GM12878 (cell line): Measurements from ENCODE around the gene DLG1. TPM values are rescaled to one million over a fixed set of nuclear protein-coding genes. Genes with fewer than 3 reads are reported as not detected.

Experiments
- ATAC-seq: fragments of 200-7000 bp; cut with Tn5 transposase; 3 replicates; pipeline ENCODE4 v1.9.1; 2020; ENCODE audit warnings: mild to moderate bottlenecking, moderate library complexity
- BruUV-seq: library from RNA; stranded (reverse); fragments of 400-500 nt; replicated peaks from 2 replicates; lab custom pipeline; 2021; lab: Mats Ljungman, UMichigan
- CTCF ChIA-PET: fragments of 300-600 bp; sonication (Branson Sonifier 250); formaldehyde crosslinking; extraction: SDS; loops from one replicate; lab custom pipeline; 2021; ENCODE audit warnings: inconsistent platforms; lab: Yijun Ruan, JAX
- POLR2A ChIA-PET: fragments of 350-600 bp; formaldehyde crosslinking; extraction: SDS; loops from one replicate; lab custom pipeline; 2021; ENCODE audit warnings: inconsistent platforms; lab: Charles Lee
- RAD21 ChIA-PET: fragments of 300-600 bp; sonication (Branson Sonifier 250); formaldehyde crosslinking; loops from one replicate; lab custom pipeline; 2023; ENCODE audit warnings: antibody characterized with exemption; ENCODE audit not compliant: unreplicated experiment; lab: Charles Lee
- SMC1A ChIA-PET: fragments of 300-600 bp; sonication (Branson Sonifier 250); formaldehyde crosslinking; loops from one replicate; lab custom pipeline; 2023; ENCODE audit not compliant: unreplicated experiment, uncharacterized antibody; lab: Charles Lee
- DNase-seq: peaks from one replicate; pipeline ENCODE4 v3.0.0-alpha.2; 2011; ENCODE audit warnings: low read depth, low spot score
- FAIRE-seq: peaks from 3 replicates; lab custom pipeline; 2011; peaks lifted over from hg19 to GRCh38; lab: Jason Lieb, UNC
- H2AFZ ChIP-seq: 2 replicates; pipeline ENCODE4 v1.6.0; 2011; ENCODE audit warnings: low read depth, low read length, control low read depth; ENCODE audit not compliant: control insufficient read depth
- H3K27ac ChIP-seq: 2 replicates; pipeline ENCODE4 v1.5.1; 2011; ENCODE audit warnings: control low read depth; ENCODE audit not compliant: control insufficient read depth, insufficient read depth
- H3K27me3 ChIP-seq, 2 experiments: replicated peaks in 1 of 2; 2 replicates each; pipeline versions ENCODE4 v1.6.0 to v1.6.1; 2011; ENCODE audit warnings: low read length in 1 of 2; ENCODE audit not compliant: control insufficient read depth in 2 of 2, insufficient read depth in 2 of 2
- H3K36me3 ChIP-seq, 2 experiments: 2 replicates each; pipeline ENCODE4 v1.5.1; 2011; ENCODE audit warnings: low read length in 1 of 2; ENCODE audit not compliant: control insufficient read depth in 2 of 2, insufficient read depth in 2 of 2
- H3K4me1 ChIP-seq: 2 replicates; pipeline ENCODE4 v1.6.1; 2011; ENCODE audit warnings: mild to moderate bottlenecking, low read length, moderate library complexity, mixed read lengths; ENCODE audit not compliant: control insufficient read depth, insufficient read depth
- H3K4me2 ChIP-seq: 2 replicates; pipeline ENCODE4 v1.6.0; 2011; ENCODE audit warnings: control low read depth; ENCODE audit not compliant: control insufficient read depth, insufficient read depth
- H3K4me3 ChIP-seq: fragments of 200-600 bp; sonication (generic); 2 replicates; pipeline ENCODE4 v1.5.1; 2016
- H3K79me2 ChIP-seq: 2 replicates; pipeline ENCODE4 v1.6.0; 2011; ENCODE audit warnings: low read length; ENCODE audit not compliant: control insufficient read depth, insufficient read depth
- H3K9ac ChIP-seq: 2 replicates; pipeline ENCODE4 v1.8.0; 2011; ENCODE audit warnings: low read length, control low read depth, mixed read lengths; ENCODE audit not compliant: control insufficient read depth, insufficient read depth
- H3K9me3 ChIP-seq: replicated peaks from 3 replicates; pipeline ENCODE4 v1.5.1; 2011; ENCODE audit warnings: mild to moderate bottlenecking, low read length; ENCODE audit not compliant: control insufficient read depth, insufficient read depth
- H4K20me1 ChIP-seq: 2 replicates; pipeline ENCODE4 v1.6.0; 2011; ENCODE audit not compliant: control insufficient read depth, insufficient read depth
- CHD1 ChIP-seq: IDR thresholded peaks from 2 replicates; pipeline ENCODE4 v1.6.1; 2012; ENCODE audit warnings: low read depth, low read length, improper control_type of control experiment
- EED ChIP-seq: sonication (generic); IDR thresholded peaks from 2 replicates; pipeline ENCODE4 v1.6.1; 2016; ENCODE audit warnings: antibody characterized with exemption, low read depth
- KLF5 ChIP-seq: fragments of 450-650 bp; IDR thresholded peaks from 2 replicates; pipeline ENCODE4 v1.6.1; 2014; ENCODE audit warnings: mild to moderate bottlenecking; ENCODE audit not compliant: partially characterized antibody
- MEF2A ChIP-seq: IDR thresholded peaks from 2 replicates; pipeline ENCODE4 v1.6.1; 2011; ENCODE audit warnings: low read depth, mild to moderate bottlenecking, low read length, moderate library complexity; ENCODE audit not compliant: insufficient read depth
- NFYB ChIP-seq: IDR thresholded peaks from 2 replicates; pipeline ENCODE4 v1.6.1; 2011; ENCODE audit warnings: low read depth, mild to moderate bottlenecking, low read length, improper control_type of control experiment, moderate library complexity; ENCODE audit not compliant: insufficient read depth
- NR2C1 ChIP-seq: fragments of 450-650 bp; IDR thresholded peaks from 2 replicates; pipeline ENCODE4 v1.6.1; 2017; ENCODE audit warnings: antibody characterized with exemption, mild to moderate bottlenecking, moderate library complexity
- SP1 ChIP-seq: IDR thresholded peaks from one replicate; pipeline ENCODE4 v1.6.1; 2011; ENCODE audit warnings: low read depth, low read length
- SRF ChIP-seq, 2 experiments: IDR thresholded peaks; 2 replicates each; pipeline ENCODE4 v1.6.1; 2011; ENCODE audit warnings: low read depth in 2 of 2, low read length in 2 of 2, mild to moderate bottlenecking in 1 of 2, moderate library complexity in 1 of 2
- TCF7 ChIP-seq: IDR thresholded peaks from 2 replicates; pipeline ENCODE4 v1.6.1; 2014; ENCODE audit warnings: antibody characterized with exemption, borderline replicate concordance
- WGBS: methylation state at CpG from one replicate; pipeline ENCODE4 v1.1.6; 2016; ENCODE audit warnings: low lambda C conversion rate; ENCODE audit not compliant: insufficient replicate concordance, insufficient coverage; ENCODE audit errors: missing lambda C conversion rate; 5-methylcytosine and 5-hydroxymethylcytosine counted together
- in situ Hi-C: fragments of 300-500 bp; cut with MboI; formaldehyde crosslinking; loops from 9 replicates; pipeline ENCODE4 v1.14.3; 2018; ENCODE audit warnings: mixed read lengths
- intact Hi-C: fragments of 100-400 bp; cut with micrococcal nuclease; formaldehyde crosslinking; loops from one replicate; pipeline ENCODE4 v1.14.2; 2022; ENCODE audit not compliant: unreplicated experiment
- polyA plus RNA-seq, 11 experiments: library from polyadenylated mRNA; depleted of rRNA in 4 of 11; unstranded in 6 of 11; stranded (reverse) in 5 of 11; fragments of >200 nt; fragmentation: Nextera tagmentation in 4 of 11; fragmentation: Illumina TruSeq in 1 of 11; extraction: Ambion mirVana in 4 of 11; extraction: Trizol in 1 of 11; gene quantifications; 1 replicate in 1 of 11; 2 replicates in 10 of 11; pipeline versions ENCODE4 v1.2.1 to v1.2.3, GENCODE V29; 2011 to 2016; ENCODE audit warnings: inconsistent platforms in 2 of 11, missing spikeins in 2 of 11, low read depth in 1 of 11
- total RNA-seq, 4 experiments: library from RNA; depleted of rRNA in 3 of 4; stranded (reverse); fragments of >200 nt in 3 of 4; fragmentation: Illumina TruSeq in 1 of 4; extraction: Trizol in 1 of 4; gene quantifications; 2 replicates each; pipeline versions ENCODE4 v1.2.1 to v1.2.3, GENCODE V29; 2013 to 2021
- TF ChIP-seq, protein P1 (sequence below): fragments of 450-650 bp; formaldehyde crosslinking; IDR thresholded peaks from 2 replicates; pipeline ENCODE4 v1.5.0; 2022; ENCODE audit warnings: mild to moderate bottlenecking, missing genetic modification characterization
- TF ChIP-seq, protein P2 (sequence below): fragments of 450-650 bp; IDR thresholded peaks from 2 replicates; pipeline ENCODE4 v1.6.1; 2017; ENCODE audit warnings: low read depth, mild to moderate bottlenecking, moderate library complexity
- TF ChIP-seq, protein P3 (sequence below): fragments of 450-650 bp; formaldehyde crosslinking; IDR thresholded peaks from 2 replicates; pipeline ENCODE4 v1.4.0; 2022; ENCODE audit warnings: mild to moderate bottlenecking, moderate library complexity

DLG1 gene
- total and polyA plus RNA-seq, 10 of the 15 experiments (the other 5 are each of a cell fraction or from before 2014, with no cell fraction given), result 9.2 to 63.1 (median 40.1) TPM

DNA sequence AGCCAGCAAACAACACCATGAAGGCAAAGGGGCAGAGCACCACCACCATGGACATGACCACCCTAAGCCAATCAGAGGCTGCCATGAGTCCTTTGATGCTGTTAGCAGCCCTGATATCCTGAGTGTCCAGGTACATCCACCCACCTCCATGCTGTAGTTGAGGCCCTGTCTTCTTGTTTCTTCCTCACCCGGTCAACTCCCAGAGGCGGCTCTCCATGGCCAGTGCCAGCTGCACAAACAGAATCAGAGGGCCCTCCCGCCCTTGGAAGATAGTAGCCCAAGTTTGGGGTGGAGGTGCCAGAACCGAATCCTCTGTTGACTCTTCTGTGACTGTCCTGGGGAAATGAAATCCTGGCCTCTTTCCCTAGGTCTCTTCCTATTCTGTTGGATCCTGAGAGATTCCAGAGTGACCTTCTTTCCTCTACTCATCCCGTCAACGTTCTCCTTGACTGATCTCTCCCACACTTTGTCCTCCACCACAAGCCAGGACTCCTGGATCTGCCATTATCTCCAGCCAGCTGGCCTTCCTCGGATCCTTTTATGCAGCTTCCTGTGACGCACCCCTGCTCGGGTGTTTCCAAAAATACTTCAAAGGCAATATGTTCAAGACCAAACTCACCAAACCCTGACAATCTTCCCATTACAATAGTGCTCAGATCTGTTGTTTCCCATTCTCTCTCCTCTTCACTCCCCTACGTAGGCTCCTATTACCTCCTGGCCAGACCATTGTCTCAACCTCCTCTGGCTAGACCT lies 45.4 kb upstream of the DLG1 start:
- CTCF ChIA-PET, result no interaction called here
- intact Hi-C loops, result no loop called here
- peak overlapping the region; percentile 33; the same call in 1 of the 2 replicates for H3K4me2 ChIP-seq
- DNase-seq (no peak), FAIRE-seq (no peak), ATAC-seq (no peak)
- H4K20me1 ChIP-seq, result no peaks in the 10 kb centered on the region
- no peak overlapping the region for H3K9ac ChIP-seq
- TF ChIP-seq NR2C1 (no peak), NFYB (no peak), SP1 (no peak), MEF2A (no peak), TCF7 (peak; percentile 33; the same call in 1 of the 2 replicates), KLF5 (no peak), SRF (IDR thresholded peaks at IDR 0.05; ENCODE audit: low read depth in 2 of 2, low read length in 2 of 2) (peak in 1 of 2 experiments; percentile 59; a peak in 1 of 4 replicates), EED (0 out of 2 replicates have a peak, but pooled peaks have one; percentile 27), CHD1 (no peak)
- TF ChIP-seq, protein P1, sequence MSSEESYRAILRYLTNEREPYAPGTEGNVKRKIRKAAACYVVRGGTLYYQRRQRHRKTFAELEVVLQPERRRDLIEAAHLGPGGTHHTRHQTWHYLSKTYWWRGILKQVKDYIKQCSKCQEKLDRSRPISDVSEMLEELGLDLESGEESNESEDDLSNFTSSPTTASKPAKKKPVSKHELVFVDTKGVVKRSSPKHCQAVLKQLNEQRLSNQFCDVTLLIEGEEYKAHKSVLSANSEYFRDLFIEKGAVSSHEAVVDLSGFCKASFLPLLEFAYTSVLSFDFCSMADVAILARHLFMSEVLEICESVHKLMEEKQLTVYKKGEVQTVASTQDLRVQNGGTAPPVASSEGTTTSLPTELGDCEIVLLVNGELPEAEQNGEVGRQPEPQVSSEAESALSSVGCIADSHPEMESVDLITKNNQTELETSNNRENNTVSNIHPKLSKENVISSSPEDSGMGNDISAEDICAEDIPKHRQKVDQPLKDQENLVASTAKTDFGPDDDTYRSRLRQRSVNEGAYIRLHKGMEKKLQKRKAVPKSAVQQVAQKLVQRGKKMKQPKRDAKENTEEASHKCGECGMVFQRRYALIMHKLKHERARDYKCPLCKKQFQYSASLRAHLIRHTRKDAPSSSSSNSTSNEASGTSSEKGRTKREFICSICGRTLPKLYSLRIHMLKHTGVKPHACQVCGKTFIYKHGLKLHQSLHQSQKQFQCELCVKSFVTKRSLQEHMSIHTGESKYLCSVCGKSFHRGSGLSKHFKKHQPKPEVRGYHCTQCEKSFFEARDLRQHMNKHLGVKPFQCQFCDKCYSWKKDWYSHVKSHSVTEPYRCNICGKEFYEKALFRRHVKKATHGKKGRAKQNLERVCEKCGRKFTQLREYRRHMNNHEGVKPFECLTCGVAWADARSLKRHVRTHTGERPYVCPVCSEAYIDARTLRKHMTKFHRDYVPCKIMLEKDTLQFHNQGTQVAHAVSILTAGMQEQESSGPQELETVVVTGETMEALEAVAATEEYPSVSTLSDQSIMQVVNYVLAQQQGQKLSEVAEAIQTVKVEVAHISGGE (CRISPR knock-in tag), result no peak
- TF ChIP-seq, protein P2, sequence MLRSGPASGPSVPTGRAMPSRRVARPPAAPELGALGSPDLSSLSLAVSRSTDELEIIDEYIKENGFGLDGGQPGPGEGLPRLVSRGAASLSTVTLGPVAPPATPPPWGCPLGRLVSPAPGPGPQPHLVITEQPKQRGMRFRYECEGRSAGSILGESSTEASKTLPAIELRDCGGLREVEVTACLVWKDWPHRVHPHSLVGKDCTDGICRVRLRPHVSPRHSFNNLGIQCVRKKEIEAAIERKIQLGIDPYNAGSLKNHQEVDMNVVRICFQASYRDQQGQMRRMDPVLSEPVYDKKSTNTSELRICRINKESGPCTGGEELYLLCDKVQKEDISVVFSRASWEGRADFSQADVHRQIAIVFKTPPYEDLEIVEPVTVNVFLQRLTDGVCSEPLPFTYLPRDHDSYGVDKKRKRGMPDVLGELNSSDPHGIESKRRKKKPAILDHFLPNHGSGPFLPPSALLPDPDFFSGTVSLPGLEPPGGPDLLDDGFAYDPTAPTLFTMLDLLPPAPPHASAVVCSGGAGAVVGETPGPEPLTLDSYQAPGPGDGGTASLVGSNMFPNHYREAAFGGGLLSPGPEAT, result no peak
- TF ChIP-seq, protein P3, sequence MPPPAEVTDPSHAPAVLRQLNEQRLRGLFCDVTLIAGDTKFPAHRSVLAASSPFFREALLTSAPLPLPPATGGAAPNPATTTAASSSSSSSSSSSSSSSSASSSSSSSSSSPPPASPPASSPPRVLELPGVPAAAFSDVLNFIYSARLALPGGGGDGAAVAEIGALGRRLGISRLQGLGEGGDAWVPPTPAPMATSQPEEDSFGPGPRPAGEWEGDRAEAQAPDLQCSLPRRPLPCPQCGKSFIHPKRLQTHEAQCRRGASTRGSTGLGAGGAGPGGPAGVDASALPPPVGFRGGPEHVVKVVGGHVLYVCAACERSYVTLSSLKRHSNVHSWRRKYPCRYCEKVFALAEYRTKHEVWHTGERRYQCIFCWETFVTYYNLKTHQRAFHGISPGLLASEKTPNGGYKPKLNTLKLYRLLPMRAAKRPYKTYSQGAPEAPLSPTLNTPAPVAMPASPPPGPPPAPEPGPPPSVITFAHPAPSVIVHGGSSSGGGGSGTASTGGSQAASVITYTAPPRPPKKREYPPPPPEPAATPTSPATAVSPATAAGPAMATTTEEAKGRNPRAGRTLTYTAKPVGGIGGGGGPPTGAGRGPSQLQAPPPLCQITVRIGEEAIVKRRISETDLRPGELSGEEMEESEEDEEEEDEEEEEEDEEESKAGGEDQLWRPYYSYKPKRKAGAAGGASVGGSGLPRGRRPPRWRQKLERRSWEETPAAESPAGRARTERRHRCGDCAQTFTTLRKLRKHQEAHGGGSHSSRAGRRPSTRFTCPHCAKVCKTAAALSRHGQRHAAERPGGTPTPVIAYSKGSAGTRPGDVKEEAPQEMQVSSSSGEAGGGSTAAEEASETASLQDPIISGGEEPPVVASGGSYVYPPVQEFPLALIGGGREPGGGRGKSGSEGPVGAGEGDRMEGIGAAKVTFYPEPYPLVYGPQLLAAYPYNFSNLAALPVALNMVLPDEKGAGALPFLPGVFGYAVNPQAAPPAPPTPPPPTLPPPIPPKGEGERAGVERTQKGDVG (CRISPR knock-in tag), result no peak
- WGBS, result 58% methylated on average over 10 of the region's 10 CpGs
- no peaks in the 10 kb centered on the region for H3K4me1 ChIP-seq
- BruUV-seq, result no TSS peak
- peak overlapping the region; percentile 39; the same call in 1 of the 2 replicates for H2AFZ ChIP-seq
- H3K27ac ChIP-seq, result no peak overlapping the region
- no peak overlapping the region for H3K4me3 ChIP-seq
- SMC1A ChIA-PET, result no interaction called here
- no peaks in the 10 kb centered on the region for H3K27me3 ChIP-seq
- H3K9me3 ChIP-seq, result no peaks in the 10 kb centered on the region
- in situ Hi-C loops, result no loop called here
- H3K36me3 ChIP-seq, result no peaks in the 10 kb centered on the region
- POLR2A ChIA-PET, result no interaction called here
- no peaks in the 10 kb centered on the region for H3K79me2 ChIP-seq
- RAD21 ChIA-PET, result interaction anchor here (0.7 kb wide), 1 partner anchor 145 kb away, joined by 3 read pairs; no protein-coding TSS in a partner anchor
